Activated naive CD4-positive, alpha-beta T cell treated with anti-CD3 and anti-CD28 coated beads for 36 hours (primary cell): ENCODE results near the gene JAKMIP1. TPM values are rescaled to one million over a fixed set of nuclear protein-coding genes. Genes with fewer than 3 reads are reported as not detected.

Experiments used
- CTCF ChIA-PET: fragments of 350-600 bp; sonication (Branson Sonifier 250); formaldehyde crosslinking; loops from one replicate; lab custom pipeline; 2021; ENCODE audit warnings: antibody characterized with exemption; lab: Charles Lee
- DNase-seq: peaks from one replicate; pipeline ENCODE4 v3.0.0-alpha.2; 2020
- H3K27ac Mint-ChIP-seq: one replicate; pipeline ENCODE4 v1.8.0; 2021; ENCODE audit warnings: mild to moderate bottlenecking, mixed read lengths
- H3K27me3 Mint-ChIP-seq: one replicate; pipeline ENCODE4 v1.8.0; 2021; ENCODE audit warnings: low read depth, mixed read lengths
- H3K36me3 Mint-ChIP-seq: one replicate; pipeline ENCODE4 v1.8.0; 2021; ENCODE audit warnings: low read depth, mixed read lengths
- H3K4me1 Mint-ChIP-seq: one replicate; pipeline ENCODE4 v1.8.0; 2021; ENCODE audit warnings: low read depth, mixed read lengths
- H3K4me3 Mint-ChIP-seq: one replicate; pipeline ENCODE4 v1.8.0; 2021; ENCODE audit warnings: mild to moderate bottlenecking, moderate library complexity, mixed read lengths
- H3K9me3 Mint-ChIP-seq: one replicate; pipeline ENCODE4 v1.8.0; 2021; ENCODE audit warnings: mixed read lengths
- intact Hi-C: fragments of 100-400 bp; cut with micrococcal nuclease; formaldehyde crosslinking; loops from one replicate; pipeline ENCODE4 v1.15.1; 2023
- total RNA-seq, 2 experiments: library from RNA; stranded (reverse); gene quantifications; one replicate each; pipeline ENCODE4 v1.2.3, GENCODE V29; 2021

The JAKMIP1 gene
- total RNA-seq, 2 experiments from 2014 or later, result 0.27 to 0.50 TPM

DNA sequence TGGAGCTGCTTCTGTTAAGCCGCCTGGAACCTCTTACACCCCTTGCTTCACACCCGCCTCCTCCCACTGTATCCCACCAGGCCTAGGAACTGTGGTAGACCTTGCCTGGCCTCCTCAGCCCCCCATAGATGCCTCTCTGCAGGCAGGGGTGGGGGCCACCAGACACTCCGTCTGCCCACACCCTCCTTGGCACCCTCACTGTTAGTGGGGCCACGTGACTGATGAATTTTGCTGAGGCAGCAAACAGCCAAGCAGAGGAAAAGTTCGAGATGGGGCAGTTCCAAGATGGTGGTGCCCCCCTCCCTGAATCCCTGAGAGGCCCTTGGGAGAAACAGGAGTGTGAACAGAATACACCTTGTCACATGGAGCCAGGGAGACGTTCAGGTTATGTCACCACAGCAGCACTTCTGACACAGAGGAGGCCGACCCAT lies 141.0 kb downstream of the JAKMIP1 start:
- no peaks in the 10 kb centered on the region for H3K4me1 Mint-ChIP-seq
- H3K9me3 Mint-ChIP-seq, result peaks cover 12% of the 10 kb centered on the region
- H3K27me3 Mint-ChIP-seq, result no peaks in the 10 kb centered on the region
- intact Hi-C loops, result no loop called here
- H3K27ac Mint-ChIP-seq, result no peak overlapping the region
- no peak for DNase-seq
- H3K36me3 Mint-ChIP-seq, result no peaks in the 10 kb centered on the region
- CTCF ChIA-PET, result no interaction called here
- no peak overlapping the region for H3K4me3 Mint-ChIP-seq

DNA sequence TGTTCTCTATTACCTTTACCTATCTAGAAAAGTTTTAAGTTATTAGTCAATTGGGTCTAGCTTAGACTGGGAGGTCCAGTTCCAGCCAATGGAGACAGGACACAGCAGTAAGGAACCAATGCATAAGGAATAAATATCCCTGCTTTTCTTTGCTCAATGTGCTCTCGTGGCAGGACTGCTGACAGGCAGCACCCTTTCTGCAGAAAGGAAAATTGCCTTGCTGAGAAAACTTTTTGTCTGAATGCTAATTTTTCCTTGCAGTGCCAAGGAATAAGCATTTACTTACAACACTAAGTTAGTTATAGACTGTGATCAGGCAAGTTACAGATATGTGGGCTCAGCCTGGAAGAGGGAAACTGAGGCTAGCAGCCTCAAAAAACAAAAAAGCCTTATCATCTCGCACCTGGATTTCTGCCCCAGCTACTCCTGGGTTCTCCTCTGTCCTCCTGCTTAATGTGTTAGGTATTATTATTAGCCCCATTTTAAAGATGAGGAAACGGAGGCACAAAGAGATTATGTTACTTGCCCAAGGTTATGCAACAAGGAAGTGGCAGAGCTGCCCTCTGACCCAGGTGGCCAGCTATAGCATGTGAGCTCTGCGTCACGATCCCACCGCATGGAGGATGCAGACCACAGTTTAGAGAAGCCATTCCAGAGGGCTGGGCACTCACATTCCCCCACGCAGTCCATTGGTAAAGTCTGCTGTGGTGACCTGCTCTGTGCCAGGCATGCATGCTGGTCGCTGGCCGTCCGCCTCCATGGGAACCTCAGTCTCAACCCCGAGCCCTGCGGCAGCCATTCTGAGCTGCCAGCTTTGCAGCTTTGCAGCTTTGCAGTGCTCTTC lies 141.6 kb downstream of the JAKMIP1 start:
- Mint-ChIP-seq H3K27ac (no peak overlapping the region), H3K36me3 (no peaks in the 10 kb centered on the region), H3K27me3 (no peaks in the 10 kb centered on the region), H3K4me3 (no peak overlapping the region), H3K4me1 (no peaks in the 10 kb centered on the region), H3K9me3 (peaks cover 12% of the 10 kb centered on the region)
- CTCF ChIA-PET, result no interaction called here
- DNase-seq, result no peak
- intact Hi-C loops, result no loop called here

DNA sequence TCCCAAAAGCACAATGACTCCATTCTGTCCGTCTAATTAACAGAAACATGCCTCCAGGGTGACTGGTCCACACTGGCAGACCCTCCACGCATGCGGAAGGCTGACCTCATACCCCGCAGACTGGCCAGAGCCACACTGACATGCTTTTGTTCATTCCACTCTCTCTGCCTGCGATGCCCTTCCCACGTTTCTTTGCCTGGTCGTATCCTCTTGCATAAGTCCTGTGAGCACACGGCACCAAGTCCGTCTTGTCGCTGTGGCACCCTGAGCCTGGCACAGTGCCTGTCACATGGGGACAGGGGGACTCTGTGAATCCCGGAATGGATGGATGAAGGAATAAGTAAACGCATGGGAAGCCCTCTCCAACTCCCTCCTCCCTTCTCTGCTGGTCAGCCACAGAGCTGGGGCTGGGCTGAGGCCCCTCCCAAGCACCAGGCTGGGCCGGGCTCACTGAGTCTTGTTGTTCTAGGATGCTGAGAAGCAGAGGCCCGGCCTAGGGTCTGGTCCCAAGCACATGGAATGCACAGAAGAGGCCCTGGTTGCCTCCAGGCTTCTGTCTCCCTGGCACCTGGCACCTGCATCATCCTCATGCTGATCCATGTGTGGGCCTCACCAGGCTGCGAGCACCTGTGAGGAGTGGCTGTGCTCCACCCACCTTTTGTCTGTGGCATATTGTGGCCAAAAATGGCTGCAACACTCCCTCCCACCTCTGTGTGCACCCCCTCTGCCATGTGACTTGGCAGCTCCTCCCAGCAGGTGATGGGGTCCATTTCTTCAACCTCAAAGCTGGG lies 143.2 kb downstream of the JAKMIP1 start:
- intact Hi-C loops, result no loop called here
- Mint-ChIP-seq H3K9me3 (peaks cover 12% of the 10 kb centered on the region), H3K4me3 (no peak overlapping the region), H3K27me3 (no peaks in the 10 kb centered on the region), H3K27ac (peak overlapping the region; percentile 3), H3K36me3 (no peaks in the 10 kb centered on the region), H3K4me1 (no peaks in the 10 kb centered on the region)
- CTCF ChIA-PET, result no interaction called here
- no peak for DNase-seq

DNA sequence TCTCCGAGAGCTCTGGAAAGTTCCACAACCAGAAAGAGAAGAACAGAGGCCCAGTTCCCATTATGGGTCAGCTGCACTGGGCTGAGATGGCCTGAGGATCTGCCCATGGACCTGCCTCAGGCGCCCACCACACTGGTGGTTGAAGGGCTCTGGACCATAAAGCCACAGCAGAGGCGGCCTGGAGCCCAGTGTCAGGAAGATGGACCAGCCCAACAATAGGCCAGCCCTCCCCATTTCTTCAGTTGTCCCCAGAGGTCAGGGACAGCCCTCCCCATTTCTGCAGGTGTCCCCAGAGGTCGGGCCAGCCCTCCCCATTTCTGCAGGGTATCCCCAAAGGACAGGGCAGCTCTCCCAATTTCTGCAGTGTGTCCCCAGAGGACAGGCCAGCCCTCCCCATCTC lies 144.9 kb downstream of the JAKMIP1 start:
- H3K27me3 Mint-ChIP-seq, result no peaks in the 10 kb centered on the region
- intact Hi-C loops, result no loop called here
- peaks cover 12% of the 10 kb centered on the region for H3K9me3 Mint-ChIP-seq
- H3K27ac Mint-ChIP-seq, result no peak overlapping the region
- H3K4me3 Mint-ChIP-seq, result no peak overlapping the region
- CTCF ChIA-PET, result no interaction called here
- DNase-seq, result no peak
- no peaks in the 10 kb centered on the region for H3K4me1 Mint-ChIP-seq
- H3K36me3 Mint-ChIP-seq, result no peaks in the 10 kb centered on the region

DNA sequence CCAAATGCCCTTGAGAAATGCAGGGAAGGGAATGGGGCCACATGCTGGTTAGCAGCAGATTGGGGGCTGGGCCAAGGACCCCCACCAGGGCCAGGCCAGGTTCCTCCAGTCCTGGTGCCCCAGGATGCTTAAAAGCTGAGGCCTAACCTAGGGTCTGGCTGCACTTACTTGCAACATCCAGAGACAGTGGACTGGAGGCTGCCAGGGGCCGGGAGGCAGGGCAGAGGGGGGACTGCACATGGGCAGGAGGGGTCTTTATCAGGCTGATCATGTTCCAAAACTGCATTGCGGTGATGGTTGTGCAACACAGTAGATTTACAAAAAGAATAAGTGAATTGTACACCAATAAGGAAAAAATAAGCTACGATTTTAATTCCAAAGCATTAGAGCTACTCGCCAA lies 145.3 kb downstream of the JAKMIP1 start:
- no peak for DNase-seq
- no peaks in the 10 kb centered on the region for H3K4me1 Mint-ChIP-seq
- H3K27ac Mint-ChIP-seq, result no peak overlapping the region
- H3K4me3 Mint-ChIP-seq, result no peak overlapping the region
- CTCF ChIA-PET, result no interaction called here
- no peaks in the 10 kb centered on the region for H3K27me3 Mint-ChIP-seq
- H3K9me3 Mint-ChIP-seq, result peaks cover 12% of the 10 kb centered on the region
- no peaks in the 10 kb centered on the region for H3K36me3 Mint-ChIP-seq
- intact Hi-C loops, result no loop called here

DNA sequence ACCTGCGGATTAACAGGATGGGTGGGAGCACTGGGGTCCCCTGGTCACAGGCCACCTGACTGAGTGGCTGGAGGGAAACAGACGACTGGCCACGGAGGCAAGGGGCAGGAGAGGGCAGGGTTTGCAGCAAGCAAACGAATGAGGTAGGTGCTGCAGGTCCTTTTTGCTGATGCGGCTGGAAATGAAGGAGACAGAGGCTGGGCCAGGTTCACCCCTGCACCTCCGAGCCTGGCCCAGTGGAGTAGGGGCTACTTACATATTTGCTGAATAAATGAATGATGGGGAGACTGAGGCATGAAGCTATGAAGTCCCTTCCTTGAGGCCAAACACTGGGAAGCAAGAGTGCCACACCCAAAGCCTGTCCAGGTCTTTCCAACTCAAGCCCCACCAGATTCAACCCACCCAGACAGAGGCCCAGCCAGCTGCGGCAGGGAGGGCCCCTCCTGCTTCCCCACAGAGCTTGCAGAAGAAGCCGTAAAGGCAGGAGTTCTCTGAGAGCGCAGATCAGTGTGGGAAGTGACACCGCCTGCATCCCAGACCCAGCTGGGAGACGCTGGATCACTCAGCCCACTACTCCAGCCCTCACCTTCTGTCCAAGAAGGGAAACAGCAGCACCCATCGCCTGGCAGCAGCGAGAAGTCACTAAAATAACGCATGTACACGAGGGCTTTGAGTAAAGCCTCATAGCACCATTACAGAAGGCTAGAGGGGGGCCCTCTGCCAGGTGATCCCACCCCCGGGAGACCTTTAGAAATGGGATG lies 146.0 kb downstream of the JAKMIP1 start:
- H3K36me3 Mint-ChIP-seq, result no peaks in the 10 kb centered on the region
- no peaks in the 10 kb centered on the region for H3K27me3 Mint-ChIP-seq
- CTCF ChIA-PET, result interaction anchor here (0.7 kb wide), 1 partner anchor 1381 kb away, joined by 3 read pairs; no protein-coding TSS in a partner anchor
- no peaks in the 10 kb centered on the region for H3K4me1 Mint-ChIP-seq
- H3K27ac Mint-ChIP-seq, result no peak overlapping the region
- no peak overlapping the region for H3K4me3 Mint-ChIP-seq
- intact Hi-C loops, result no loop called here
- DNase-seq, result no peak
- peaks cover 12% of the 10 kb centered on the region for H3K9me3 Mint-ChIP-seq

DNA sequence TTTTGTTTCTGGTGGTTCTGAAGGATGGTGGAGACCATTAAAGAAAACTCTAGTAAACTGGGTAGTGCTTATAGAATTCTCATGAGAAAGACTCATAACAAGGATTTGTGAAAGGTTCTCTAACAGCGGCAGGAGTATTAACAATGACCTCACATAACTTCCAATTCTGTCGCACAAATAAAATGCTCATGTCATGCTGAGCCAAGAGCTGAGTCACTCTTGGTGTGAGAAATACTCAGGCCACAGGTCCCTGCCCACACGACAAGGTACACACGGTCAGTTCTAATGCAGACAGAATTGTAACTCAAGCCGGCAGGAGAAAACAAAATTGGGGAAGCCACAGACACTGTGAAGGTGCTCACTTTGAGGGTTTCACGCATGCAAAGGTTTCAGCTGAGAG lies 147.7 kb downstream of the JAKMIP1 start:
- CTCF ChIA-PET, result no interaction called here
- Mint-ChIP-seq H3K9me3 (no peaks in the 10 kb centered on the region), H3K36me3 (no peaks in the 10 kb centered on the region), H3K27me3 (no peaks in the 10 kb centered on the region), H3K4me3 (no peak overlapping the region), H3K27ac (no peak overlapping the region), H3K4me1 (no peaks in the 10 kb centered on the region)
- no peak for DNase-seq
- intact Hi-C loops, result no loop called here

DNA sequence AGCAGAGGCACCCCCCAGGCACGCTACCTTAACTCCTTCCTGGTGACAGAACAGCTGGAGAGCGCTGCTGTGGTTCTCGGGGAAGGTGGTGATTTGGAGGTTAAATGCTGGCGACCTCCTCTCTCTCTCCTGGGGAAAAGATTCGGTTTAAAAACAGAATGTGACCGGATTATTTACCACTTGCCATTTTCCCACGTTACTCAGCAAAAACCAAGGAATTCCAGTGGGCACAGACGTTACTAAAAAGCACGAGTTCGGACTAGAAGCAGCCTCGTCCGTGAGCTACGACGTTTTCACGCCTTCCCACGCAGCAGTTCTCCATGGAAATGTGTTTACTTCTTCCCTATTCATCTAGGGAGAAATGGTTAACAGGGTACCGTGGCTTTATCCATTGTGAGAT lies 149.8 kb downstream of the JAKMIP1 start:
- intact Hi-C loops, result no loop called here
- CTCF ChIA-PET, result no interaction called here
- DNase-seq, result no peak
- H3K27me3 Mint-ChIP-seq, result no peaks in the 10 kb centered on the region
- H3K4me1 Mint-ChIP-seq, result no peaks in the 10 kb centered on the region
- H3K27ac Mint-ChIP-seq, result no peak overlapping the region
- H3K4me3 Mint-ChIP-seq, result no peak overlapping the region
- H3K36me3 Mint-ChIP-seq, result no peaks in the 10 kb centered on the region
- H3K9me3 Mint-ChIP-seq, result no peaks in the 10 kb centered on the region

DNA sequence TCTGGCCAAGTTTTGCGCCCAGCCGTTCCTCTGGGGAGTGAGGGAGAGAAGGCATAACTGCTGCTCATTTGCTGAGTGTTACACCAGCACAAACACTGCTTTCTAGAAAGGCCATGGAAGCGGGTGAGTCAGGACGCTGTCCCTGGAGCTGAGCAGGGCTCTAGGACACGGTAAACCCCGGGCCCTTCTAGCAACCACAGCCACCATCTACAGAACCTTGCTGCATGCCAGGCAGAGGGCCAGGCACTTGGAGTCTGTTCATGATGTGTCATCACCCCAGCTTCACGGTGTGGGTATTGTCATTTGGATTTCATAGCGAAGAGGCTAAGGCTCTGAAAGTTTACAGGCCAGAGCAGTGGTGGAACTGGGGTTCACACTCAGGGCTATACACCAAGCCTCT lies 150.4 kb downstream of the JAKMIP1 start:
- Mint-ChIP-seq H3K36me3 (no peaks in the 10 kb centered on the region), H3K27ac (no peak overlapping the region), H3K4me1 (no peaks in the 10 kb centered on the region), H3K4me3 (no peak overlapping the region), H3K27me3 (no peaks in the 10 kb centered on the region), H3K9me3 (no peaks in the 10 kb centered on the region)
- DNase-seq, result no peak
- intact Hi-C loops, result no loop called here
- CTCF ChIA-PET, result interaction anchor here (1.2 kb wide), 1 partner anchor 52 kb away, joined by 6 read pairs; no protein-coding TSS in a partner anchor

DNA sequence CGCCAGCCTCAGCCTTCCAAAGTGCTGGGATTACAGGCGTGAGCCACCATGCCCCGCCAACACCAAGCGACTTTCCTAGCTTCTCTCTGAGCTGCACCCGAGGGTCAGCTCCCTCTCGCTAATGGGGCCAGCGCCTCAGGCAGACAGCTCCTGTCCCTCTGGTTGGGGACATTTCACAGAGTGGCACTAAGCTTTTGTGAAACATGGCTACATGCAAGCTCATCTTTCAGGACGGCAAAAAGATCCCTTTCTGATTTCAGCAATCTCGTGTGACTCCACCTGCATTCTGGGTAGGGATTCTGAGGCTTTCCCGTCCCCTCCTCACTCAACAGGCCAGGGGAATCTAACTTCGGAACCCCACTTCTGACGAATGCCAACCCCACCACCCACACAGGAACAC lies 151.1 kb downstream of the JAKMIP1 start:
- intact Hi-C loops, result no loop called here
- Mint-ChIP-seq H3K36me3 (no peaks in the 10 kb centered on the region), H3K4me1 (no peaks in the 10 kb centered on the region), H3K9me3 (no peaks in the 10 kb centered on the region), H3K27ac (no peak overlapping the region), H3K27me3 (peaks cover under 1% of the 10 kb centered on the region), H3K4me3 (no peak overlapping the region)
- CTCF ChIA-PET, result interaction anchor here (1.1 to 1.2 kb wide), 2 partner anchors 38 to 51 kb away, joined by 6 to 7 read pairs; no protein-coding TSS in a partner anchor
- no peak for DNase-seq

DNA sequence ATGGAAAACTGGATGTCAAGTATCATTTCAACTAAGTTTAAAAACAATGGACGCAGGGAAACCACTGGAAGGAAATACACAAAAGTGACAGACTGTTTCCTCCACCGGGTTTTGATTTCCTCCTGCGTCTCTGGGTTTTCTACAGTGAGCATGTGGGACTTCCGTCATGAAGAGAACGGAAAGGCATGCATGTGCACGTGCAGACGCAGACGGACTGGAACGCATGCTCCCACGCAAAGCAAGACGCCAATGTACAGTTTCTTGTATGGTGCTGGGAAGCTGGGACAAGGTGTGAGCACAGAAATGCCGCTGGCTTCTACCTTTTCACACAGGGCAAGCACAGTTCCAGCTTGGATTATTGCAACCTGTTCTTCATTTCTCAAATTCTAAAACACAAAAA lies 151.8 kb downstream of the JAKMIP1 start:
- DNase-seq, result no peak
- Mint-ChIP-seq H3K4me3 (no peak overlapping the region), H3K4me1 (no peaks in the 10 kb centered on the region), H3K27ac (no peak overlapping the region), H3K27me3 (peaks cover 7% of the 10 kb centered on the region), H3K36me3 (no peaks in the 10 kb centered on the region), H3K9me3 (no peaks in the 10 kb centered on the region)
- CTCF ChIA-PET, result interaction anchor here (1.1 to 1.2 kb wide), 2 partner anchors 37 to 51 kb away, joined by 6 to 7 read pairs; no protein-coding TSS in a partner anchor
- intact Hi-C loops, result no loop called here

DNA sequence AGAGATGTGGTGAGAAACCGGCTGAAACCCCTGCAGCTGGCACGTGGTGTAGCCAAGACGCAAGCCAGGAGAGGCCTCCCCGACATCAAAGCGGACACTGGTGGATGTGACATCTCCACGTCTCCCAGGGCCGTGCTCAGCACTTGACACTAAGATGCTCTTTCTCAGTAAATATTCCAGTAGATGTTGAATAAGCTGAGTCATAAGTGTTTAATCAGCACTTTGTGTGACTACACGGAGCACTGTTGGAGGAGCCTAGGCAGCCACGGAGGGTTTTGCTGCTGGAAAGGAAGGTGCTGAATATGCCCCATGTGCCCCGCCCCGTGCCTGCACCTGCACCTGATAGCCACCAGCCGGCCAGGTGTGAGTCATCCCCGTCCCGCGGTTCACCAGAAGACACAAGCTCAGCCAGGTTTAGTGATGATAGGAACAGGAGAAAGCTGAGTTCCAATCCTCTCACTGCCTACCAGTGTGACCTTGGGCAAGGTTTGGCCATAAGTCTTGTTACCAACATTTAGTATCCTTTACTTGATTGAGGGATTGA lies 153.1 kb downstream of the JAKMIP1 start:
- Mint-ChIP-seq H3K27ac (no peak overlapping the region), H3K36me3 (no peaks in the 10 kb centered on the region), H3K27me3 (peaks cover 7% of the 10 kb centered on the region), H3K4me1 (no peaks in the 10 kb centered on the region), H3K4me3 (no peak overlapping the region), H3K9me3 (no peaks in the 10 kb centered on the region)
- intact Hi-C loops, result no loop called here
- CTCF ChIA-PET, result no interaction called here
- DNase-seq, result no peak
